WERI-Rb-1 (cell line): ENCODE measurements around the gene PCYT2.
A peak's percentile ranks its signal among the peaks of the same experiment; 100 is the strongest.

ENCODE experiments used
- DNase-seq: peaks from one replicate; pipeline ENCODE4 v3.0.0-alpha.2; 2020
- H3K27ac ChIP-seq: fragments of 250-450 bp; sonication (Bioruptor Pico); 2 replicates; pipeline ENCODE4 v1.5.1; 2020; ENCODE audit warnings: mild to moderate bottlenecking, moderate library complexity
- H3K27me3 ChIP-seq: fragments of 250-450 bp; sonication (Bioruptor Pico); 2 replicates; pipeline ENCODE4 v1.5.1; 2021; ENCODE audit warnings: mild to moderate bottlenecking, low read depth, moderate library complexity; ENCODE audit not compliant: insufficient read depth, severe bottlenecking
- H3K36me3 ChIP-seq: fragments of 250-450 bp; sonication (Bioruptor Pico); 2 replicates; pipeline ENCODE4 v1.5.1; 2020; ENCODE audit warnings: mild to moderate bottlenecking, moderate library complexity
- H3K4me3 ChIP-seq: 2 replicates; pipeline ENCODE4 v1.5.1; 2011; ENCODE audit warnings: low read depth, mild to moderate bottlenecking, control low read depth, low read length
- H3K9me3 ChIP-seq: fragments of 250-450 bp; sonication (Bioruptor Pico); 2 replicates; pipeline ENCODE4 v1.5.1; 2021; ENCODE audit warnings: mild to moderate bottlenecking, moderate library complexity; ENCODE audit not compliant: severe bottlenecking
- TF ChIP-seq, protein P1 (sequence below): IDR thresholded peaks from 2 replicates; pipeline ENCODE4 v1.5.1; 2011; ENCODE audit warnings: low read depth, mild to moderate bottlenecking, control low read depth, inconsistent platforms, low read length

The PCYT2 gene

DNA sequence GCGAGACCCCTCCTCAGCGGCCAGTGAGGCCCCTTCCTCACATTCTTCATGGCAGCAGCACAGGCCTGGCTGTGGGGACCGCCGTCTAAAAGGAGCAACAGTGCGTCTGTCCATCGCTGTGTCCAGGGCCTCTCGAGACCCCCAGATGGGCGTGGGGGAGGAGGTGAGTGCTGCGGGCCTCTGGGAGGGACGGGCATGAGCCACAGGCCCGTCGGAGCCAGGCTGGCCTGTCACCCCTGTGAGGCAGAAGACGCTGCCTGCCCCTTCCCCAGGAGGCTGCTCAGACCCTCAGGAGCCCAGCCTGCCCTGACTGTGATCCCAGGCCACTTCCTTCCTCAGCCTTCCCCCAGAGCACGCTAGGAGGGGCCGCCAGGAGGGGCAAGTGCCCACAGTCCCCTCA lies 28.0 kb upstream of the PCYT2 start:
- Histone ChIP-seq H3K36me3 (peaks cover 18% of the 10 kb centered on the region), H3K27me3 (no peaks in the 10 kb centered on the region), H3K27ac (no peak overlapping the region; the same call in 1 of the 2 replicates), H3K9me3 (no peaks in the 10 kb centered on the region), H3K4me3 (no peak overlapping the region)
- no peak for DNase-seq
- TF ChIP-seq, protein P1, sequence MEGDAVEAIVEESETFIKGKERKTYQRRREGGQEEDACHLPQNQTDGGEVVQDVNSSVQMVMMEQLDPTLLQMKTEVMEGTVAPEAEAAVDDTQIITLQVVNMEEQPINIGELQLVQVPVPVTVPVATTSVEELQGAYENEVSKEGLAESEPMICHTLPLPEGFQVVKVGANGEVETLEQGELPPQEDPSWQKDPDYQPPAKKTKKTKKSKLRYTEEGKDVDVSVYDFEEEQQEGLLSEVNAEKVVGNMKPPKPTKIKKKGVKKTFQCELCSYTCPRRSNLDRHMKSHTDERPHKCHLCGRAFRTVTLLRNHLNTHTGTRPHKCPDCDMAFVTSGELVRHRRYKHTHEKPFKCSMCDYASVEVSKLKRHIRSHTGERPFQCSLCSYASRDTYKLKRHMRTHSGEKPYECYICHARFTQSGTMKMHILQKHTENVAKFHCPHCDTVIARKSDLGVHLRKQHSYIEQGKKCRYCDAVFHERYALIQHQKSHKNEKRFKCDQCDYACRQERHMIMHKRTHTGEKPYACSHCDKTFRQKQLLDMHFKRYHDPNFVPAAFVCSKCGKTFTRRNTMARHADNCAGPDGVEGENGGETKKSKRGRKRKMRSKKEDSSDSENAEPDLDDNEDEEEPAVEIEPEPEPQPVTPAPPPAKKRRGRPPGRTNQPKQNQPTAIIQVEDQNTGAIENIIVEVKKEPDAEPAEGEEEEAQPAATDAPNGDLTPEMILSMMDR = no peak

DNA sequence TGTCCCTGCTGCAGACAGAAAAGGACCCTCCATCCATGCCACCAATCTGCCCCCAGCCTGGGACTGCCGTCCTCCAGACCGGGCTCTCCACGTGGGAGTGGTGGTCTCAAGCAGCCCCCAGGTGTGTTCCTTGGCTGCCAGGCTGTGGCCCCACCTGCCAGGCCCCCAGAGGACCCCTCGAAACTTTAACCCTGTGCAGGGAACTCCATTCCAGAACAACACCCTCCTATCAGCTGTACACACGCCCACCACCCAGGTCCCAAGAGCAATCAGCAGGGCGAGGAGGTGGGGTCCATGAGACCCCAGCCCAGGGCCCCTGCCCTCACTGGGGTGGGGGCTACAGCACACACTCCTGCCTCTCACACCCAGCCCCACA lies 24.5 kb upstream of the PCYT2 start:
- Histone ChIP-seq H3K27me3 (no peaks in the 10 kb centered on the region), H3K9me3 (no peaks in the 10 kb centered on the region), H3K27ac (no peak overlapping the region), H3K4me3 (no peak overlapping the region), H3K36me3 (peaks cover 36% of the 10 kb centered on the region)
- no peak for DNase-seq
- TF ChIP-seq, protein P1 = no peak

DNA sequence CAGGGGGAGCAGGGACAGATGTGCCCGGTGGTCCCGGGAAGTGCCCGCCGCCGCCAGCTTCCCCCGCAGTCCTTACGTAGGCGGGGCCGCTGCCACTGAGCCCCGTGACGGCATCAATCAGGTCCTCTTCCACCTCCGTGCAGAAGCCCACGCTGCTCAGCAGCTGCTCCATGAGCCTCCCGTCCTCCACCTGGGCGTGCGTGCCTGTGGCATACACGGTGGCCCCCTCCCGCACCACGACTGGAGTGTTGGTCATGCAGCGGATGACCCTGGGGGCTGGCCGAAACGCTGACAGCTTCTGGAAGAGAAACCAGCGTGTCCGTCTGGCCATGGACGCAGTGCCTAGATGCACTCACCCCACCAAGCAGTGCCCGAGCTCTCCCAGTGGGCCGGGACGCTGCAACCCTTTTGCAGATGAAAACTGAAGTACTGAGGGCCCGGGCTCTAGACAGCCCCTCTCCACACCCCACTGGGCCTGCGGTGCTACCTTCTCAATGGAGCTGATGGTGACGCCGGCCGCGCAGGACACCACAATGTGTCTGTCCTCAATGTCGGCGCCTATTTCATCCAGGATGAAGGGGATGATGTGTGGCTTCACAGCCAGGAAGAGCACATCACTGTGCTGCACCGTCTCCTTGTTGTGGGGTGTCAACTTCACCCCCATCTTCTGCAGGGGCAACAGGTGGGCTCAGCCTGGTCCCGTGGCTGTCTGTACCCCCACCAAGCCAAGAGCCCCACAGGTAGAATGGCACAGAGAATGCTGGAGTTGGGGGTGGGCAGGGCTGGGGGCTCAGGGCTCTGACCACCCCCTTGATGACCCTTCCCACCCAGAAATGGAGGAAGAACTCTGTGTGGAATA lies 23.9 kb upstream of the PCYT2 start:
- no peak overlapping the region for H3K4me3 ChIP-seq
- no peaks in the 10 kb centered on the region for H3K27me3 ChIP-seq
- DNase-seq = peak; percentile 19
- H3K36me3 ChIP-seq = peaks cover 38% of the 10 kb centered on the region
- no peak overlapping the region for H3K27ac ChIP-seq
- no peaks in the 10 kb centered on the region for H3K9me3 ChIP-seq
- TF ChIP-seq, protein P1 = no peak

DNA sequence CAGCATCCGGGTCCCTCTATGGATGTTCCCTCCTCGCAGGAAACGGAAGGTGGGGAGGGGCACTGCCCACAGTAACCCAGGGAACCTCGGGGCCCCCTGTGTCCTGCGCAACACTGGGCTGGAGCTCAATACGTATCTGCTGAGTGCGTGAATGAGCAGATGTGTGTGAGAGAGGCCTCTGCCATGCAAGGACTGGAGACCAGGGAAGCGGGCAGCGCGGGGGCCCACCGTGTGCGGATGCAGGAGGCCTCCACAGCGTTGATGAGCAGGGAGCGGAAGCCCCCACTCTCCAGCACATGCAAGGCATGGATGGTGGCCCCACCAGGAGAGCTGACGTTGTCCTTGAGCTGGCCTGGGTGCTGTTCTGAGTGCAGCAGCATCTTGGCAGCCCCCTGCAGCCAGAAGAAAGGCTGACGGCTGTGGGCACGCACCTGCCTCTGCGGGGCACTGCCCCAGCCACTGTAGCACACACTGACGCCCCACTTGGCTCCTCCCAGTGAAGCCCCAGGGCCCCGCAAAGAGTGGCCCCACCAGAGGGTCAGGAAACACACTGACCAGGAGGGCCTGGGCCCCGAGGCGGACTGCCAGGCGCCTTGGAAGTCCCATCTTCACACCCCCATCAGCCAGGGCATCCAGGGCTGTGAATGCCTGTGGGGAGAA lies 23.0 kb upstream of the PCYT2 start:
- Histone ChIP-seq H3K27me3 (no peaks in the 10 kb centered on the region), H3K9me3 (no peaks in the 10 kb centered on the region), H3K36me3 (peaks cover 42% of the 10 kb centered on the region), H3K4me3 (no peak overlapping the region), H3K27ac (no peak overlapping the region)
- no peak for DNase-seq
- TF ChIP-seq, protein P1 = no peak

DNA sequence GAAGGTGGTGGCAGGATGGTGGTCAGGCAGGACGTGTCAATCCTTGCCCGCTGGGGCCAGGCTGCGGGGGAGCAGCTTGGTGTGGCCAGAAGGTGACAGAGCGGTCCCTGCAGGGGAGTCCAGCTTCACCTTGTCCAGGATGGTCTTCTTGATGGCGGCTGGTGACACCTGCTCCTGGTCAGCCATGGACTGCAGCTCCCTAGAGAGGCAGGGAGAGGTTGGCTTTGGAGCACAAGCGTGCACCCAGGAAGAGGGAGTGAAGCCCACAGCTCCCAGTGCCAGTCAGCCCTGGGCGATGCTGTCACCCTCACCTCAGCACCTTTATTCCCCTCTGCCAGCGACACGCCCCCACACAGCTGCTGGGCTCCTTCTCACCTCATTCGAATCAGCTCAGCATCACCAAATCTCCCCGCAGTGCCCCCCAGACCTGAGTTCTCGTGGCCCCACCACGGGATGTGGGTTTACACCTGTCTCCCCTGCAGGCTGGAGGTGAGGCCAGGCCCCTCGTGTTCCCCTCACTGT lies 22.0 kb upstream of the PCYT2 start:
- peaks cover 45% of the 10 kb centered on the region for H3K36me3 ChIP-seq
- TF ChIP-seq, protein P1 = no peak
- DNase-seq = no peak
- H3K4me3 ChIP-seq = no peak overlapping the region
- no peaks in the 10 kb centered on the region for H3K9me3 ChIP-seq
- H3K27me3 ChIP-seq = no peaks in the 10 kb centered on the region
- H3K27ac ChIP-seq = no peak overlapping the region
